ENCODE results near the gene TMTC3.
"Not testable (repeated sequence)": the region's sequence is repeated elsewhere in the genome, so short reads cannot be mapped to it uniquely, and the experiment has no call there.

TMTC3 gene

DNA sequence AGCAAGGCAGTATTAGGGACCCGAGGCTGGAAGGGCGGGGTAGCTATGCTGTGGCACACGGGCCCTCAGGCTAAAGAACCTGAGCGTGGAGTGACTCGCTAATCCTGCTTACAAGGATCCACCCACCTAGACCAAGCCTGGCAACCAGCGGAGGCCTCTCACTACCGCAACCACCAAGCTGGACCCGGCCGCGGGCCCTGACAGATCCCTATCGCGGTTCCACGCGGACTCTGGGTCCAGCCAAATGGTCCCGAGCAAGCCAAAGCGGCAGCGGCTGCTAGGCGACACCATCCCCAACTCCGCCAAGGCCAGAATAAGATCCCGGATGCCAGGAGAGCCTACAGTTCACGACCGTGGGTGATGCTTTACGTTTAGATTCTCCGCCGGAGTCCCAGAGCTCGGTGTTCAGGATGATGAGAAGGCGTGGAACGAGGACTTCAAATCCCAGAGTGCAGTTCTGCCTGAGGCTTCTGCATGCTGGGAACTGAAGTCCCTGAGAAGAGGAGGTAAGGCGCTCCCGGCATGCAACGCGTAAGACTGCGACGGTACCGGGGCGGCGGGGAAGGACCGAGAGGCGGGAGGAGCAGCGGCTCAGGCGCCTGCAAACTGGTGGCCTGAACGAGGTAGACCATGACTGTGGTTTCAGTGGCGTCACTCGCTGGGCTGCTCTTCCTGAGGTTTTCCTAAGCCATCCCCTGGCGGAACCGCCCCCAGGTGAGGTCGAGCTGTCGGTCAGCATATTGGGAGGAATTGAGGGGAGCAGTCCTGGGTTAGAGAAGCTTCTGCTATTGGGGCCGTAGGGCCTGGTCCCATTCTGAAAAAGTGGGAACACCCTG is at the start of gene TMTC3, which contains the start of gene CEP290:
TMTC3 (plus strand) TSS at position 534 of the 836 bp plus-strand sequence. CDS start 6,009 bp downstream, outside the sequence.
CEP290 (minus strand) TSS at position 315 of the 836 bp plus-strand sequence. CDS start 781 bp downstream, outside the sequence.
- peak; percentile 97 for DNase-seq

DNA sequence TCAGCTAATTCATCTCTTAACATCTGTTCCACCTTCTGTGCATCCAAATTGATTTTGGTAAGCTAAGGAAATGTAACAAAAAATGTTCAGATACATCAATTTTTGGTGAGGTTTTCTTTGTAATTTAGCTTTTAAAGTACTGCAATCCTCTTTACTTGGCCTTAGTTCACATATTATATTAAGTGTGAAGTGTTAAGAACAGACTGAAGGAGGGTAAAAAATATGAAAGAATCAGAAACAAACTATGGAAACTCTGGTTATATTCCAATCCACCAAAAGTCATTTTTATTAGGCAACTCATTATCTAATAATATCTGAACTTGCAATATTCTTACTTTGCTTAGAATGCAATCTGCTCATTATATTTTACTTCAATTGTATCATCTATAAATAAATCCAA is 49.3 kb upstream of the TMTC3 start:
- no peak for DNase-seq

DNA sequence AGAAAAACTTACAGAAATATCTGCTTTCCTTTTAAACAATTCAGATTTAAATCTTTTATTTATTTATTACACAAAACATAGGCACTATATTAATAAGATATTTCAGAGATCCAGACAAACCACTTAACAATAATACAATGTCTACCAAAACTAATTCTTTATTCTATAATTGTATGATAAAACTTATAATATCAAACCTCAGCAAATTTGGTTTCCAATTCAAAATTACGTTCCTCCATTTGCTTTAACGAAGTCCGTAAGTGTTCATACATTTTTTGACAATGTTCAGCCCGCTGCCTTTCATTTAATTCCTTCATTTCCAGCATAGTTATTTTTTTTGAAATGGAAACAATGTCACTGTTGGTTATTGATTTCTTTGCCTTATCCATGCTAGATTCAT is 48.5 kb upstream of the TMTC3 start:
- no peak for DNase-seq

DNA sequence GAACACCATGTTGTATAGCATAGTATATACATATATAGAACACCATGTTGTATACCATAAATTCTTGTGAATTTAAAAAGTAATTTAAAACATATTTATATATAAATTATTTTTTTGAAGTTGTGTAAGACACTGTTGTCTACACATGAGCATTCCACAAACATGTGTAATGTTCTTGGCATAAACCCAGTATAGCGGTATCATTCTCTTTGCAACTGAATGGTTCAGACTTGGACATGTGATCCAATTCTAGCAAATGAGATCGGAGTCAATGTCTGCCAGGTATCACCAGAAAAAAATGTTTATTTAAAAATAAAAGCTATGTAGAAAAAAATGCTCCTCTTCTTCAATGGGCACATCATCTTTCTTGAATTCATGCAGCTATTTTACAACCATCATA is 34.1 kb upstream of the TMTC3 start:
- no peak for DNase-seq

DNA sequence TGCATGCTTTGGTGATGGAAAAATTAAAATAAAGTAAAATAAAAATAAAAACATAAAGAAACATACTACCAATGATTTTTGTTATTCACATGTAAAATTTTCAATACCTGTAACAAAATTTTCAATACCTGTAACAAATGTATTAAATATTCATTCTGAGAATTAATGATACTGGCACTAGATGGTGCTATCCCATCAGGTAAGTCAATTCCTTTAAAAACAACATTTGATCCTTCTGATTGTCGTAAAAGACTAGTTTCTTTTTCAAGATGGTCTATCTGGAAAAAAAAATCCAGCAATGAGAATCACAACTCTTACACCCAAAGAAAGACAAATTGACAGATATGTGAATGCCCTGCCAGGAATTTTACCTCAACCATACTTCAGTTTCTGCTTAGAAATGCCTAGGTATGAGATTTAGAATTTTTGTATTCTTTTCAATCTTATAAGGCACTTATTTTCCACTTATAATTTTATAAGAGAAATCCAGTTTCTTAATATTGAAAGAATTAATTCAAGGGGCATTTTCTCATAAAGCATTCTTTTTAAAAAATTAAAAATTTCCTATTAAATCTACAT is 30.9 kb upstream of the TMTC3 start:
- DNase-seq: peak; percentile 17

DNA sequence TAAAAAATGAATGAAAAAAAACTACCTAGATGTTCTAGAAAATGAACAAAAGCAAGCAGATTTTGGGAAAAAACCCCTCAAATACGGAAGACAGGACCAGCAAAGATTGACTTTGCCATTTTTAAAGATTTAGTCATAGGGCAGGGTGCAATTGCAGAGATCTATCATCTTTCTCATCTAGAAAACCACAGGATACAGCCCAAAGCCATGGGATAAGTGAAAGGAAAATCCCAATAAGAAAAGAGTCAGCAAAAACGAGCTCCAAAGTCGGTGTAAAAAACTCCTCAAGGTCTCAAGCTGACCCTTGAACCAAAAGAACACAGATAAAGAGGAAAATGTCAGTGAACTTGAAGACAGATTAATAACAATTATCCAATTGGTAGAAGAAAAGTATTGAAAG is 28.2 kb upstream of the TMTC3 start:
- no peak for DNase-seq

DNA sequence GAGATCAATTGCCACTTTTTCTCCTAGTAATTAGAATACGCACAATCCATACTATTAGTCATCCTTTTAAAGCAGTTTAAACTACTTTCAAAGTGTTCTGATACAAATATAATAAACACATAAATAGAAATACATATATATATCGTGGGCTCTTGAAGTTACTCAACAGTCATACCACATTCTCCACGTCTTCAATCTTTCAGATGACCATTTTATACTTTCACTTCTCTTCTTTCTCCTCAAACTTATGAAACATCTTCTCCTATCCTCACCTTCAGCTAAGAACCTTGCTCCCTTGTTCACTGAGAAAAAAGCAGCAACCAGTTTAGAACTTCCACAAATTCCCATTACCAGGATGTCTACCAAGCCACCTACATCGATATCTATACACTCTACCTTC is 19.4 kb upstream of the TMTC3 start:
- DNase-seq: no peak

DNA sequence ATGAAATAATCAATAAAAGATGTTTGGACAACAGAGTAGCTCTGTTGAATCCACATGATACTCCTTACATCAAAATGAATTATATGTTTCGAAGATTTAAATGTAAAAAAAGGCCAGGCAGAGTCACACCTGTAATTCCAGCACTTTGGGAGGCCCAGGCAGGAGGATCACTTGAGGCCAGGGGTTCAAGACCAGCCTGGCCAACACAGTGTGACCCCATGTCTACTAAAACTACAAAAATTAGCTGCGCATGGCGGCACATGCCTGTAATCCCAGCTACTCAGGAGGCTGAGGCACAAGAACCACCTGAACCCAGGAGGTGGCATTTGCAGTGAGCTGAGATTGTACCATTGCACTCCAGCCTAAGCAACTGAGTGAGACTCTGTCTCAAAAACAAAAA is 15.0 kb upstream of the TMTC3 start:
- no peak for DNase-seq

DNA sequence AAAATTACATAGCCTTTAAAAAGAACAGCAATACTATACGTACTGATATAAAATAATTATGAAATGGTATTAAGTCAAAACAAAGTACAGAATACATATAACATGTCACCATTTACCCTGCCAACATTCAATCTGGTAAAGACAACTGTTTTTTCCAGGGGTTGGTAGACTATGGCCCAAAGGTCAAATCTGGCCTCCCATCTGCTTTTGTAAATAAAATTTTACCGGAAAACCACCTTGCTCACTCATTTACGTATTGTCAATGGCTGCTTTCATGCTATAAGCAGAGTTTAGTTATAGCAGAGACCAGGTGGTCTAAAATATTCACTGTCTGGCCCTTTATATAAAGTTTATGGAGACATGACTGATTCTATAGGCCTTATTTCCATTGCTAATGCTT is 14.3 kb upstream of the TMTC3 start:
- DNase-seq: no peak

DNA sequence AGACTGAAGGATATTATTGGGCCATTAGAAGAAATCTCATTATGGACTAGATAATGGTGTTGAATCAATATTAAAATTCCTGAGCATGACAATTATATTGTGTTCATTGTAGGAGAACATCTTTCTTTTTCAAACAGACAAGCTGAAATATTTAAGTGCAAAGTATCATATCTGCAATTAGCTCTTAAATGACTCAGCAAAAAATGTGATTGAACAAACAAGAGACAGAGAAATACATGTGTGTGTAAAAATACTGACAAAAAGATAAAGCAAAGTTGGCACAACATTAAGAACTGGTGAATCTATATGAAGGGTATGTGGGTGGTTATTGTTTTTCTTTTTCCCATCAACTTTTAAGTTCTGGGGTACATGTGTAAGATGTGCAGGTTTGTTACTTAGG is 9.7 kb upstream of the TMTC3 start:
- no peak for DNase-seq

DNA sequence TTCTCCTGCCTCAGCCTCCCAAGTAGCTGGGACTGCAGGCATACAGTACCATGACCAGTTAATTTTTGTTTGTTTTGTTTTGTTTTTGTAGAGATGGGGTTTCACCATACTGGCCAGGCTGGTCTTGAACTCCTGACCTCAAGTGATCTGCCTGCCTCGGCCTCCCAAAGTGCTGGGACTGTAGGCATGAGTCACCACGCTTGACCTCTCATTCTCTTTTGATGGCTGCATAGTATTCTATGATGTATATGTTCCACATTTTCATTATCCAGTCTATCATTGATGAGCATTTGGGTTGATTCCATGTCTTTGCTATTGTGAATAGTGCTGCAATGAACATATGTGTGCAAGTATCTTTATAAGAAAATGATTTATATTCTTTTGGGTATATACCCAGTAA is 8.9 kb upstream of the TMTC3 start:
- DNase-seq: not testable (repeated sequence)

DNA sequence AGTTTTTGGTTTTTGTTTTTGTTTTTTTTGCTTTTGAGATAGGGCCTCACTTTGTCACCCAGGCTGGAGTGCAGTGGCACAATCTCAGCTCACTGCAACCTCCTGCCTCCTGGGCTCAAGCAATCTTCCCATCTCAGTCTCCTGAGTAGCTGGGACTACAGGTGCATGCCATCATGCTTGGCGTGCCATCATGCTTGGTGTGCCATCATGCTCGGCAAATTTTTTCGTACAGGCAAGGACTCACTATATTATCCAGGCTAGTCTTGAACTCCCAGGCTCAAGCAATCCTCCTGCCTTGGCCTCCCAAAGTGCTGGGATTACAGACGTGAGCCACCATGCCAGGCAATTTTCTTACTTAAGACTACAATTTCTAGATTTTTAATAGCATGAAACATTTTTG is 2.4 kb upstream of the TMTC3 start:
- not testable (repeated sequence) for DNase-seq

DNA sequence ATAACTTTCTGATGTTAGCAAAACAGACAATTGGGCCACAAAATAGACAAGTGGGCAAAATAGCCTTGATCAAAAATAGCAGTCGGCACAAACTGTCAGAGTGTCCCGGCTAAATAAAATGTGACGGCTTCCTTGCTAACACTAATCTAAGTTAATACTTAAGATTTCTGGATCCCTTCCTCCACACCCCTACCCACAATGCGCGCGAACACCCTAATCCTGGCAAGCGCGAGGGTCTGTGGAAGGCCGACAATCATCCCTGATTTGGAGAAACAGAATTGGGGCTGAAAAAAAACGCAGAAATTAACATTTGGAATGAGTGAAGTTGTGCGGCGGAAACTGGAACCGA is 708 bp upstream of the TMTC3 start:
- no peak for DNase-seq

DNA sequence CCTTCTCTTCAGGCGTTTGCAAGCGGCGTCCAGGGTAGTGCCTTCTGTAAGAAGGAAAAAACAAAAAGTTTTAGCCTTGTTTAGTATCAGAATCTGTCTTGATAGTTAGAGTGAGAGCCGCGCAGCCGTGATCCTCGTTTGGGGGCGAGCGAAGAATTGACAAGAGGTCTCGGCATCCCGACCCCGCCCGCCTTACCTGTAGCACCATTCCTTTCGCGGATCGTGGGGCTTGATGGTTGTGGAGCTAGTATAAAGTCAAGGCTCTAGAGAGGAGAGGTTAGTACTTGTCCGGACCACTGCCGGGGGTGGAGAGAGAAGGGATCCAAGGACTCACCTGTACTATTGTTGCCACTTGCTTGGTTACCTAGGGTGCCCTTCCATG is 494 bp downstream of the TMTC3 start:
- no peak for DNase-seq

DNA sequence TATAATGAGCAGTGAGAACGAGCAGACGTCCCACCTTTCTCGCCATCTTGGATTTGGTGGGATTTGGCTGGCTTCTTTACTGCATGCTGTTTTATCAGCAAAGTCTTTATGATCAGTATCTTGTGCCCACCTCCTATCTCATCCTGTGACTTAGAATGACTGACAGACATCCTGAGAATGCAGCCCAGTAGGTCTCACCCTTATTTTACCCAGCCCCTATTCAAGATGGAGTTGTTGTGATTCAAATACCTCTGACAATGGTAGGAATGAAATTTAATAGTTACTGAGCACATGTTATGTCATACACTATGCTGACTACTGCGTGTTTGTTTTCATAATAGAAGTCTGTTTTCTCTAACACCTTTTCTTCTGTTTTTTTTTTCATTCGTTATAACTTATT is 1.9 kb downstream of the TMTC3 start:
- DNase-seq: no peak

DNA sequence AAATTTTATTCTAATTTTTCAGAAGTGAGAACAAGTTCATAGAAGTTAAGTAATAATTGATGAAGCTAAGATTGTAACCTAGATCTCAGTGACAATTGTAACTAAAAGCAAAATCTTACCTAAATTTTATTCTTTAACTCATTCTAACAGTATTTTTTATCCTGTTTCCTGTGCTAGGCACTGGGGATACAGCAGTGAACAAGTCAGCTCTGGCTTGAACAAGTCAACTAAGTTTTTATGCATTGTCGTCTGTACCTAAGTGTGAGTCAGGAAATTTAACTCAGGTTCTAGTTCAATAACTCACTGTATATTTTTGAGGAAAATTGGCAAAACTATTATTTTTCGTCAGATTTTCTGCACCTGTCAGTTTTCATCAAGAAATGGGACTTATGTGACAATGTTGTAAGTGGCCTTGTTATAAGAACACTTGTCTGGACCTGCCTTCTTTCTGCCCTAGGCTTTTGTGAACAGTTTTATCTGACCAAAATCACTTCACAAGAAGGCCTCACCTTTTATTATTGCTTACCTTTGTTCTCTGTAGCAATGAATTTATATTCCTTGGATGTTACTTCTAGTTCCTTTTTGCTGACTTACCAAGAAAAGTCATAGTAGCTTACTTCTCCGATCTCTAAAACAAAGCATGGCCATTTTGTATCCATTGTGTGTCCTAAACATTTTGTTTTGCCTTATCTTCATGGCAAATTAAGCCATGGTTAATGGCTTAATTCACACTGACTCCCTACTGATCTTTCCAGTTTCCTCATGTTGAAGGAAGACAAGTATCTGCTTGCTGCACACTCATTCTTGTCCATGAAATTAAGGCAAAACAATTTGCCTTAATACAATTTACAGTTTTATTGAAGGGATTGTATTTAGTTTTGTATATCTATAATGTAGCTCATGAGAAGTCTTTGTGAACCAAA is 2.7 kb downstream of the TMTC3 start:
- DNase-seq: no peak

DNA sequence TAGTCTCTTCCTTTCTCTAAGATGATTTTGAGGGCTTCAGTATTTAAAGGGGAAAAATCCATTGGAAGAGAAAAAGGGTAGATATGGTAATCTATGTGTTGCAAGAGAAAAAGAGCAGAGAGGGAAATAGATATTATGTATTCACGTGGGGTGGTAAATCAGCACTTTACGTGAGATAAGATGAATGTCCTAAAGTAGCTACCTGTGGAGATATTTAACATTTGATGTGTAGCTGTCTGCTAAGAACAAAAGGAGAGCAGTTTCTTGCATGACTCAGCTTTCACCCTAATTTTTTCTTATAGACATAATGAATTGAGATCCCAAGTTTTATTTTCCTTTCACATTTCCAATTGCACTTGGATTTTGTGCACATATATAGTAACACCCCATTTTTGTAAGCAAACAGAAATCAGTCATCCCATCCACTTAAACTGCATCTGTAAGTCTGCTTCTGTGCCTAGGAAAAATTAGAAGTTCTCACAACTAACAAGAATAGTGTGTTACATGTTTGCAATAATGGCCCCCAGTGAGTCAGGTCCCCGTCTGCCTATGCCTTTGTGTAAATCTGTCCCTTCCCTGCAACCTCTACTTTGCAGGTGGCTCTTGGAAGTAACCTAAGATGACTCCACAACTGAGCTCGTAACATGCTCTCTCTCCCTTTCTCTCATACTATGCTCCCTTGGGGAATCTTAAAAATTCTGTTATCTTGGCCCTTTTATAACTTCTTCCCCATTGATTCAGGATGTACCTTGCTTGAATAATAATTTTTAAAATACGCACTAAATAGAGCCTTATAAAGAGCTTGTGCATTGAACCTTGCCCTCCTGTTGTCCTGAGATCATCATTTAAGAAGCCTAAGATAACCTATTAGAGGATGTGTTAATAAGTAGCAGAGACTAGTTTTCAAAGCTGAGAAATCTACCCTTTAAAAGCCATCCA is 3.7 kb downstream of the TMTC3 start:
- DNase-seq: no peak

DNA sequence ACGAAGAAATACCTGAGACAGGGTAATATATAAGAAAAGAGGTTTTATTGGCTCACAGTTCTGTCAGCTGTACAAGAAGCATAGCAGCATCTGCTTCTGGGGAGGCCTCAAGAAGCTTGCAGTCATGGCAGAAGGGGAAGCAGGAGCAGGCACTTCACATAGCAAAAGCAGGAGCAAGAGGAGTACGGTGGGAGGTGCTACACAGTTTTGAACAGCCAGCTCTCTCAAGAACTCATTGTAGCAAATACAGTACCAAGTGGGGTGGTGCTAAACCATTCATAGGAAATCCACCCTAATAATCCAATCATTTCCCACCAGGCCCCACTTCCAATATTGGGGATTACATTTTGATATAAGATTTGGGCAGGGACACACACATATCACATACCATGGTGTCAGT is 8.0 kb downstream of the TMTC3 start:
- no peak for DNase-seq

DNA sequence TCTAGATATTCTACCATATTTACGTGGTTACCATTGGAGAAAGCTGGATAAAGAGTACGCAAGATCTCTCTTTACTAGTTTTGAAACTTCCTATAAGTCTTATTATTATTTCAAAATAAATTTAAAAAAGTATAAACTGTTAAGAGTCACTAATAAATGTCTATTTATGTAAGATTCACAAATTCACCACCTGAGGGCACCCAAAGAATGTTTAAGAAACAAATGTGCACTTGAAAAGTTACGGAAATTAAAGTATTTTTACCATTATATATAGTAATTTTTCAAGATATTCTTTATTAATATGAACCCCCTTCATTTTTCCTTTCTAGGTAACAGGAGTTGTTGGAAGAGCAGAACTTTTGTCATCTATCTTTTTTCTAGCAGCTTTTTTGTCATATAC is 11.9 kb downstream of the TMTC3 start:
- DNase-seq: no peak

DNA sequence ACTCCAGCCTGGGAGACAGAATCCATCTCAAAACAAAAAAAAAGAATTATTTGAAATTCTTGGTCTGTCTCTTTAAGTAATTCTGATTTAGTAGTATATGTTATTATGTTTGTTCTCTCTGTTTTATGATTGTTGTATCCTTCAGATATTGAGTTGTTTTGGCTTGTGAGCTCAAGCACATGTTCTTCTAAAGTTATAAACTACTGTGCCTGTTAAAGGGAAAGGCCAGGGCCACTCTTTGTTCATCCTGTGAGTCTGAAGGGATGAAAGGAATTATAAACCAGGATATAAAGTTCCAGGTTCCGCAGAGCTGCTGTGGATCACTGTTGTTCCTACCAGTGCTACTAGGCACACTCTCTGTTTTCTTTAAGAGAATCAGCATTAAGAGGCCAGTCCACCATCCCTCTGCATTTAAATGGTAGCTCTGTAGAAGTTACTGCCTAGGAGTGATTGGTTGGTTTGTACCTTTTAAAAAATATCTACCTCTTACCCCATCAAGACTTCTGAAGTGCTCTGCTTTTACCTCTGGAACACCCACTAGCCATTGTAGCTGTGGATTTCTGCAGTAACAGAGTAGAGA is 14.1 kb downstream of the TMTC3 start:
- DNase-seq: no peak

DNA sequence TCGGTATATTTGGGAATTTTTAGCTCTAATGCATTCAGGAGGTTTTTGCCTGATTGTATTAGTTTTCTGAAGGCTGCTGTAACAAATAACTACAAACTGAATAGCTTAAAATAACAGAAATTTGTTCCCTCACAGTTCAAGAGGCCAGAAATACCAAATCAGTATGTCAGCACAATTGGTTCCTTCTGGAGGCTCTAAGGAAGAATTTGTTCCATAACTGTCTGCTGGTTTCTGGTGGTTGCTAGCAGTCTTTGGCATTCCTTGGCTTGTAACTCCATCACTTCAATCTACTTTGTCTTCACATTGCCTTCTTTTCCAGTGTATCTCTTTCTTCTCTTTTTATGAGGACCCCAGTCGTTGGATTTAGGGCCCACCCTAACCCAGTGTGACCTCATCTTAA is 21.3 kb downstream of the TMTC3 start:
- no peak for DNase-seq

DNA sequence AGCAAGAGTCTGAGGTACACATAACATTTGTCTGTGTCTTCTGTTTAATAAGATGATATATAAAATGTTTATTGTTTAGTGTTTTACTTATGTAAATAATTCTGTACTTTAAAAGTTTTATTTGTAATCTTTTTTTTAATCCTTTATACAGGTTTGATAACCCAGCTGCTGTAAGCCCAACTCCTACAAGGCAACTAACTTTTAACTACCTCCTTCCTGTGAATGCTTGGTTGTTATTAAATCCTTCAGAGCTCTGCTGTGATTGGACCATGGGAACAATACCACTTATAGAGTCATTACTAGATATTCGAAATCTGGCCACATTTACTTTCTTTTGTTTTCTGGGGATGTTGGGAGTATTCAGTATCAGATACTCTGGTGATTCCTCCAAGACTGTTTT is 24.1 kb downstream of the TMTC3 start:
- DNase-seq: no peak

Measured in NCI-H1092 treated with DMSO at 0.1 percent for 48 hours (cell line).